ENCODE data around the gene ARSI.

Gene ARSI

DNA sequence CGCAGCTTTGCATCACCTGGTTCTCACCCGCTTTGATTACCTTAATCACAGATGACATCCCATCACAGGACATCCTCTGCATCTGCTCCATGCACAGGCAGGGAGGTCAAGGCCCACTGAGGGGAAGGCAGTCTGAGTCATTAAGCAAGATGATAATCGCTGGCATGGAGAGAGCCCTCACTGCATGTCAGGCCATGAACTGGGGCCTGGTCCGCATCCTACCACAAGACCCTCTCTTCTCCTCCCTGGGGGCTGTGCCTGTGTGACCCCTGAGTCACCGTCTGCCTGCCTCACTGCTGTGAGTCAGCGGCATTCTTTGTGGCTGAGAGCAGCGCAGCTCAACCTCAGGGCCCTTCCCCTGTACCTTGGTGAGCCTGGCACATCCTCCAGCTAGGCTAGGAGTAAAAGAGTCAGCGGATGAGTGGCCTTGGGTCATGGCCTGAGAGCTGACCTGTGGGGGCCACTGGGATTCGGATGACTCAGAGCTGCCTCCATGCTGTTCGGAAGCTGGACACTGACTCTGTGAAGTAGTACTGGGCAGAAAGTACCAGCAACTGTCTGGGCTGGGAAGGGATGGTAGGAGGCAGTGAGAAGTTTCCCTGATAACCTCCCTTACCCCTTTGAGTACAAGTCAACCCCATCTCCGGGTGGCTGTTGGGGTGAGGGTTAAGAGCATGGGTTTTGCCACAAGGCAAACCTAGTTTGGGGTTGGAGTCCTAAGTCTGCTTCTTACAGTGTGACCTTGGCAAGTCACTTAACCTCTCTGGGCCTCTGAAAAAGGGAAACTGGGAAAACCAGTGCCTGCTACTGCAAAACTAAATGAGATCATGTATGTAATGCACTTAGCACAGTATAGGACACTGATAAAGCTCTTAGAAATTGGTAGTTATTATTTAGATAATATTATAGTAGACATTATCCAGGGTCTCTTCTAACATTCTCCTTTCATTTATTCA lies 14.6 kb upstream of the ARSI start (continued):
- 0 out of 2 replicates have a peak, but pooled peaks have one; percentile 37 for TF ChIP-seq ZC3H10 (CRISPR knock-in tag; IDR thresholded peaks at IDR 0.05)

- ATAC-seq, result no peak
- TF ChIP-seq CSRNP3 (CRISPR knock-in tag; IDR thresholded peaks at IDR 0.05) (no peak), ISL1 (CRISPR knock-in tag; IDR thresholded peaks at IDR 0.05) (no peak), TOX (CRISPR knock-in tag; IDR thresholded peaks at IDR 0.05; ENCODE audit: borderline replicate concordance) (no peak), ARNTL (CRISPR knock-in tag; IDR thresholded peaks at IDR 0.05; ENCODE audit: borderline replicate concordance, low read depth) (no peak), POU6F1 (CRISPR knock-in tag; IDR thresholded peaks at IDR 0.05; ENCODE audit: borderline replicate concordance, low read depth) (no peak), GLIS3 (CRISPR knock-in tag; IDR thresholded peaks at IDR 0.05) (no peak), OSR1 (CRISPR knock-in tag; IDR thresholded peaks at IDR 0.05) (no peak), CREB5 (CRISPR knock-in tag; IDR thresholded peaks at IDR 0.05; ENCODE audit: low read depth) (no peak), ZFP30 (CRISPR knock-in tag; IDR thresholded peaks at IDR 0.05) (no peak), ZNF70 (CRISPR knock-in tag; IDR thresholded peaks at IDR 0.05) (no peak), ESRRG (CRISPR knock-in tag; IDR thresholded peaks at IDR 0.05) (no peak), PPARA (CRISPR knock-in tag; IDR thresholded peaks at IDR 0.05; ENCODE audit: borderline replicate concordance) (no peak)
- TF ChIP-seq, protein P1, sequence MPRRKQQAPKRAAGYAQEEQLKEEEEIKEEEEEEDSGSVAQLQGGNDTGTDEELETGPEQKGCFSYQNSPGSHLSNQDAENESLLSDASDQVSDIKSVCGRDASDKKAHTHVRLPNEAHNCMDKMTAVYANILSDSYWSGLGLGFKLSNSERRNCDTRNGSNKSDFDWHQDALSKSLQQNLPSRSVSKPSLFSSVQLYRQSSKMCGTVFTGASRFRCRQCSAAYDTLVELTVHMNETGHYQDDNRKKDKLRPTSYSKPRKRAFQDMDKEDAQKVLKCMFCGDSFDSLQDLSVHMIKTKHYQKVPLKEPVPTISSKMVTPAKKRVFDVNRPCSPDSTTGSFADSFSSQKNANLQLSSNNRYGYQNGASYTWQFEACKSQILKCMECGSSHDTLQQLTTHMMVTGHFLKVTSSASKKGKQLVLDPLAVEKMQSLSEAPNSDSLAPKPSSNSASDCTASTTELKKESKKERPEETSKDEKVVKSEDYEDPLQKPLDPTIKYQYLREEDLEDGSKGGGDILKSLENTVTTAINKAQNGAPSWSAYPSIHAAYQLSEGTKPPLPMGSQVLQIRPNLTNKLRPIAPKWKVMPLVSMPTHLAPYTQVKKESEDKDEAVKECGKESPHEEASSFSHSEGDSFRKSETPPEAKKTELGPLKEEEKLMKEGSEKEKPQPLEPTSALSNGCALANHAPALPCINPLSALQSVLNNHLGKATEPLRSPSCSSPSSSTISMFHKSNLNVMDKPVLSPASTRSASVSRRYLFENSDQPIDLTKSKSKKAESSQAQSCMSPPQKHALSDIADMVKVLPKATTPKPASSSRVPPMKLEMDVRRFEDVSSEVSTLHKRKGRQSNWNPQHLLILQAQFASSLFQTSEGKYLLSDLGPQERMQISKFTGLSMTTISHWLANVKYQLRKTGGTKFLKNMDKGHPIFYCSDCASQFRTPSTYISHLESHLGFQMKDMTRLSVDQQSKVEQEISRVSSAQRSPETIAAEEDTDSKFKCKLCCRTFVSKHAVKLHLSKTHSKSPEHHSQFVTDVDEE (CRISPR knock-in tag; IDR thresholded peaks at IDR 0.05), result no peak
Measured at GRCh38 chr5:150316320-150316719, 13.6 kb upstream of the ARSI start.

- TF ChIP-seq PATZ1 (CRISPR knock-in tag; IDR thresholded peaks at IDR 0.05; ENCODE audit: borderline replicate concordance) (no peak), CREB5 (CRISPR knock-in tag; IDR thresholded peaks at IDR 0.05; ENCODE audit: low read depth) (no peak), RARB (CRISPR knock-in tag; IDR thresholded peaks at IDR 0.05) (no peak), ZFP30 (CRISPR knock-in tag; IDR thresholded peaks at IDR 0.05) (no peak), PPARA (CRISPR knock-in tag; IDR thresholded peaks at IDR 0.05; ENCODE audit: borderline replicate concordance) (no peak), ESRRG (CRISPR knock-in tag; IDR thresholded peaks at IDR 0.05) (no peak), ZNF70 (CRISPR knock-in tag; IDR thresholded peaks at IDR 0.05) (no peak)
- no peak for ATAC-seq
Measured at GRCh38 chr5:150315245-150315644, 12.5 kb upstream of the ARSI start.
